ENCODE data around the gene RALGAPA1. TPM values are rescaled to one million over a fixed set of nuclear protein-coding genes. Genes with fewer than 3 reads are reported as not detected.
"Not testable (repeated sequence)": the region's sequence is repeated elsewhere in the genome, so short reads cannot be mapped to it uniquely, and the experiment has no call there.

The RALGAPA1 gene
- total RNA-seq, 1 experiment from 2014 or later: 31.7 TPM

GRCh38 chr14:35740215-35740614, 68.9 kb downstream of the RALGAPA1 start:
- no peak for DNase-seq (ENCODE audit: low spot score)
- TF ChIP-seq ATF2 (CRISPR knock-in tag; IDR thresholded peaks at IDR 0.05; ENCODE audit: borderline replicate concordance, low read depth) (no peak), ZNF396 (CRISPR knock-in tag; IDR thresholded peaks at IDR 0.05; ENCODE audit: borderline replicate concordance) (no peak), PRRX2 (CRISPR knock-in tag; IDR thresholded peaks at IDR 0.05) (no peak), FOXJ3 (CRISPR knock-in tag; IDR thresholded peaks at IDR 0.05; ENCODE audit: borderline replicate concordance) (no peak), RORB (CRISPR knock-in tag; IDR thresholded peaks at IDR 0.05) (no peak)
- H3K27me3 Mint-ChIP-seq (ENCODE audit: low read depth): no peaks in the 10 kb centered on the region
- H3K4me1 Mint-ChIP-seq: no peaks in the 10 kb centered on the region
- no peak overlapping the region for H3K27ac Mint-ChIP-seq
- ChIA-PET CTCF (no interaction called here), POLR2A (no interaction called here)
- no peaks in the 10 kb centered on the region for H3K9me3 Mint-ChIP-seq
- H3K36me3 Mint-ChIP-seq: no peaks in the 10 kb centered on the region
- no peak for ATAC-seq
- no peak overlapping the region for H3K4me3 Mint-ChIP-seq

GRCh38 chr14:35735163-35735562, 73.9 kb downstream of the RALGAPA1 start:
- H3K4me3 Mint-ChIP-seq; H3K4me1 Mint-ChIP-seq; H3K9me3 Mint-ChIP-seq; H3K27ac Mint-ChIP-seq; DNase-seq (ENCODE audit: low spot score); ATAC-seq; POLR2A ChIA-PET; CTCF ChIA-PET; H3K27me3 Mint-ChIP-seq (ENCODE audit: low read depth): not testable (repeated sequence)
- peaks cover 18% of the 10 kb centered on the region; the same call in 1 of the 2 replicates for H3K36me3 Mint-ChIP-seq

GRCh38 chr14:35733510-35733909, 75.6 kb downstream of the RALGAPA1 start:
- ATAC-seq; H3K4me3 Mint-ChIP-seq; POLR2A ChIA-PET; H3K27ac Mint-ChIP-seq; CTCF ChIA-PET; DNase-seq (ENCODE audit: low spot score); H3K9me3 Mint-ChIP-seq; H3K27me3 Mint-ChIP-seq (ENCODE audit: low read depth): not testable (repeated sequence)
- peaks cover 18% of the 10 kb centered on the region; the same call in 1 of the 2 replicates for H3K36me3 Mint-ChIP-seq
- H3K4me1 Mint-ChIP-seq: peaks cover 12% of the 10 kb centered on the region

GRCh38 chr14:35730871-35731270, 78.2 kb downstream of the RALGAPA1 start:
- no peak for DNase-seq (ENCODE audit: low spot score)
- ChIA-PET POLR2A (no interaction called here), CTCF (interaction anchor here (0.6 to 1.1 kb wide), 3 partner anchors 78 to 858 kb away, joined by 3 to 4 read pairs (median 3); partner anchors contain the start of gene RALGAPA1)
- Mint-ChIP-seq H3K27me3 (ENCODE audit: low read depth) (no peaks in the 10 kb centered on the region), H3K4me3 (no peak overlapping the region), H3K36me3 (peaks cover 18% of the 10 kb centered on the region; the same call in 1 of the 2 replicates), H3K4me1 (peaks cover 12% of the 10 kb centered on the region), H3K9me3 (peaks cover 6% of the 10 kb centered on the region; the same call in 1 of the 2 replicates), H3K27ac (peak overlapping the region; percentile 15; the same call in 1 of the 2 replicates)
- ATAC-seq: no peak
- TF ChIP-seq ZMAT4 (CRISPR knock-in tag; IDR thresholded peaks at IDR 0.05): no peak
- TF ChIP-seq NFE2L1 (CRISPR knock-in tag; IDR thresholded peaks at IDR 0.05): no peak
- TF ChIP-seq ZNF423 (CRISPR knock-in tag; IDR thresholded peaks at IDR 0.05): no peak
- no peak for TF ChIP-seq ZNF317 (CRISPR knock-in tag; IDR thresholded peaks at IDR 0.05; ENCODE audit: borderline replicate concordance, low read depth)
- TF ChIP-seq ZNF512 (CRISPR knock-in tag; IDR thresholded peaks at IDR 0.05; ENCODE audit: borderline replicate concordance): no peak
- TF ChIP-seq MXD4 (CRISPR knock-in tag; IDR thresholded peaks at IDR 0.05; ENCODE audit: borderline replicate concordance): no peak
- TF ChIP-seq ZNF425 (CRISPR knock-in tag; conservative IDR thresholded peaks at IDR 0.05): no peak
- no peak for TF ChIP-seq ATF3 (CRISPR knock-in tag; conservative IDR thresholded peaks at IDR 0.05)
- no peak for TF ChIP-seq SP1 (CRISPR knock-in tag; conservative IDR thresholded peaks at IDR 0.05)
- no peak for TF ChIP-seq SOX15 (CRISPR knock-in tag; IDR thresholded peaks at IDR 0.05)
- no peak for TF ChIP-seq SMAD3 (CRISPR knock-in tag; IDR thresholded peaks at IDR 0.05; ENCODE audit: borderline replicate concordance)
- no peak for TF ChIP-seq NFYB (CRISPR knock-in tag; conservative IDR thresholded peaks at IDR 0.05; ENCODE audit: low read depth)
- TF ChIP-seq PRRX2 (CRISPR knock-in tag; IDR thresholded peaks at IDR 0.05): no peak
- TF ChIP-seq ZBTB21 (CRISPR knock-in tag; IDR thresholded peaks at IDR 0.05; ENCODE audit: borderline replicate concordance): no peak
- TF ChIP-seq ZNF232 (CRISPR knock-in tag; IDR thresholded peaks at IDR 0.05): no peak
- no peak for TF ChIP-seq AR (CRISPR knock-in tag; IDR thresholded peaks at IDR 0.05)

All from WTC11 (cell line).